H1 (cell line): Measurements from ENCODE around the gene SIRT7. TPM values are rescaled to one million over a fixed set of nuclear protein-coding genes. Genes with fewer than 3 reads are reported as not detected.

Experiments
- CTCF ChIA-PET: fragments of 300-600 bp; sonication (Branson Sonifier 250); formaldehyde crosslinking; loops from one replicate; lab custom pipeline; 2021; ENCODE audit not compliant: partially characterized antibody; lab: Charles Lee
- POLR2A ChIA-PET: fragments of 300-600 bp; sonication (Branson Sonifier 250); formaldehyde crosslinking; loops from one replicate; lab custom pipeline; 2021; ENCODE audit warnings: inconsistent platforms; ENCODE audit not compliant: partially characterized antibody; lab: Charles Lee
- DNase-seq, 2 experiments: peaks; one replicate each; pipeline versions ENCODE4 v3.0.0 to v3.0.0-alpha.2; 2010 to 2022; ENCODE audit warnings: low spot score in 2 of 2, low read depth in 1 of 2, mixed read lengths in 1 of 2
- FAIRE-seq: peaks from 2 replicates; lab custom pipeline; 2011; peaks lifted over from hg19 to GRCh38; lab: Jason Lieb, UNC
- H2AFZ ChIP-seq: 2 replicates; pipeline ENCODE4 v1.8.1; 2012; ENCODE audit warnings: low read length, inconsistent platforms
- H2AK5ac ChIP-seq: 2 replicates; pipeline ENCODE4 v1.6.1; 2013; ENCODE audit warnings: low read depth, low read length
- H2BK120ac ChIP-seq: replicated peaks from 2 replicates; pipeline ENCODE3; 2013; ENCODE audit warnings: low read depth, low read length, inconsistent platforms
- H2BK12ac ChIP-seq: 2 replicates; pipeline ENCODE4 v1.6.1; 2013; ENCODE audit warnings: low read depth, low read length
- H2BK15ac ChIP-seq: 2 replicates; pipeline ENCODE4 v1.6.1; 2013; ENCODE audit warnings: low read length
- H2BK20ac ChIP-seq: 2 replicates; pipeline ENCODE4 v1.6.1; 2013; ENCODE audit warnings: low read length
- H2BK5ac ChIP-seq: 2 replicates; pipeline ENCODE4 v1.6.1; 2013; ENCODE audit warnings: low read depth, low read length
- H3K14ac ChIP-seq: 2 replicates; pipeline ENCODE4 v1.6.1; 2013; ENCODE audit warnings: inconsistent platforms; ENCODE audit not compliant: insufficient read length
- H3K18ac ChIP-seq: 2 replicates; pipeline ENCODE4 v1.6.1; 2013; ENCODE audit warnings: low read length; ENCODE audit errors: extremely low read depth
- H3K23ac ChIP-seq: 2 replicates; pipeline ENCODE4 v1.6.1; 2013; ENCODE audit warnings: inconsistent platforms; ENCODE audit not compliant: insufficient read length
- H3K23me2 ChIP-seq: 2 replicates; pipeline ENCODE4 v1.6.1; 2013; ENCODE audit warnings: low read depth, low read length
- H3K27ac ChIP-seq: 2 replicates; pipeline ENCODE4 v1.6.1; 2011; ENCODE audit warnings: low read depth, low read length, inconsistent platforms
- H3K27me3 ChIP-seq, 4 experiments: replicated peaks in 1 of 4; 1 replicate in 1 of 4; 2 replicates in 3 of 4; pipeline versions ENCODE4 v1.6.1 to v1.8.1; 2011 to 2013; ENCODE audit warnings: low read length in 3 of 4, mild to moderate bottlenecking in 3 of 4, inconsistent platforms in 2 of 4, mixed read lengths in 2 of 4, moderate library complexity in 1 of 4; ENCODE audit not compliant: control insufficient read depth in 3 of 4, insufficient read depth in 3 of 4; ENCODE audit errors: extremely low read depth in 1 of 4
- H3K36me3 ChIP-seq, 4 experiments: 2 replicates each; pipeline versions ENCODE4 v1.6.1 to v1.8.1; 2011 to 2013; ENCODE audit warnings: mild to moderate bottlenecking in 4 of 4, low read length in 3 of 4, moderate library complexity in 2 of 4, control low read depth in 1 of 4, inconsistent platforms in 1 of 4; ENCODE audit not compliant: insufficient read depth in 4 of 4, control insufficient read depth in 2 of 4
- H3K4ac ChIP-seq: replicated peaks from 2 replicates; pipeline ENCODE3; 2013; ENCODE audit warnings: low read length, low read depth, mixed read lengths, inconsistent platforms; ENCODE audit not compliant: insufficient read length
- H3K4me1 ChIP-seq, 4 experiments: replicated peaks in 1 of 4; 1 replicate in 1 of 4; 2 replicates in 3 of 4; pipeline versions ENCODE4 v1.6.1 to v1.8.1; 2011 to 2013; ENCODE audit warnings: low read length in 3 of 4, inconsistent platforms in 2 of 4, mixed read lengths in 1 of 4; ENCODE audit not compliant: insufficient read depth in 4 of 4, control insufficient read depth in 3 of 4
- H3K4me2 ChIP-seq, 2 experiments: 2 replicates each; pipeline versions ENCODE4 v1.6.1 to v1.8.1; 2011 to 2013; ENCODE audit warnings: low read depth in 2 of 2, low read length in 2 of 2, control low read depth in 1 of 2, inconsistent platforms in 1 of 2, mild to moderate bottlenecking in 1 of 2; ENCODE audit not compliant: insufficient read depth in 1 of 2
- H3K4me3 ChIP-seq, 4 experiments: fragments of 200-600, 300-600 bp in 1 of 4; sonication (generic), shearing (Covaris generic), sonication (Bioruptor Twin) in 1 of 4; 2 replicates each; pipeline versions ENCODE4 v1.5.1 to v1.8.1; 2011 to 2016; ENCODE audit warnings: low read length in 4 of 4, low read depth in 3 of 4, control low read depth in 2 of 4, inconsistent platforms in 2 of 4, mild to moderate bottlenecking in 2 of 4, mixed read lengths in 1 of 4, moderate library complexity in 1 of 4; ENCODE audit not compliant: insufficient read depth in 2 of 4; ENCODE audit errors: extremely low read depth in 1 of 4
- H3K56ac ChIP-seq: replicated peaks from 2 replicates; pipeline ENCODE3; 2013; ENCODE audit warnings: low read depth, mild to moderate bottlenecking, mixed read lengths, low read length, inconsistent platforms; ENCODE audit not compliant: insufficient read length
- H3K79me1 ChIP-seq: 2 replicates; pipeline ENCODE4 v1.6.1; 2013; ENCODE audit warnings: low read depth, low read length, control low read depth
- H3K79me2 ChIP-seq, 2 experiments: 2 replicates each; pipeline versions ENCODE4 v1.6.1 to v1.8.1; 2012 to 2013; ENCODE audit warnings: low read length in 2 of 2, mild to moderate bottlenecking in 2 of 2, inconsistent platforms in 1 of 2; ENCODE audit not compliant: insufficient read depth in 2 of 2, control insufficient read depth in 1 of 2
- H3K9ac ChIP-seq, 4 experiments: replicated peaks in 1 of 4; 1 replicate in 1 of 4; 2 replicates in 3 of 4; pipeline versions ENCODE4 v1.6.1 to v1.8.1; 2011 to 2013; ENCODE audit warnings: low read depth in 3 of 4, low read length in 3 of 4, control low read depth in 2 of 4, mild to moderate bottlenecking in 2 of 4, moderate library complexity in 2 of 4, inconsistent platforms in 1 of 4; ENCODE audit errors: extremely low read depth in 1 of 4
- H3K9me3 ChIP-seq, 2 experiments: 2 replicates each; pipeline versions ENCODE4 v1.6.1 to v1.8.1; 2012 to 2013; ENCODE audit warnings: mild to moderate bottlenecking in 2 of 2, moderate library complexity in 2 of 2, control low read depth in 1 of 2, inconsistent platforms in 1 of 2, low read depth in 1 of 2, low read length in 1 of 2, mixed read lengths in 1 of 2; ENCODE audit not compliant: insufficient read depth in 2 of 2
- H4K20me1 ChIP-seq, 2 experiments: replicated peaks in 1 of 2; 2 replicates each; pipeline versions ENCODE3 to v1.8.1; 2011 to 2013; ENCODE audit warnings: inconsistent platforms in 2 of 2, low read length in 2 of 2, mild to moderate bottlenecking in 1 of 2; ENCODE audit not compliant: insufficient read depth in 2 of 2, control insufficient read depth in 1 of 2
- H4K5ac ChIP-seq: 2 replicates; pipeline ENCODE4 v1.6.1; 2013; ENCODE audit warnings: low read length, low read depth, mixed read lengths, inconsistent platforms; ENCODE audit not compliant: insufficient read length
- H4K8ac ChIP-seq: 2 replicates; pipeline ENCODE4 v1.8.0; 2013; ENCODE audit warnings: mild to moderate bottlenecking, moderate library complexity, low read length, inconsistent platforms; ENCODE audit not compliant: insufficient read depth; ENCODE audit errors: extremely low read depth
- H4K91ac ChIP-seq: replicated peaks from 2 replicates; pipeline ENCODE3; 2013; ENCODE audit warnings: low read length, mixed read lengths, inconsistent platforms; ENCODE audit not compliant: insufficient read length
- ASH2L ChIP-seq: fragments of 200-600, 300-600 bp; sonication (generic); IDR thresholded peaks from one replicate; pipeline ENCODE4 v1.7.1; 2017; ENCODE audit warnings: low read length
- CREB1 ChIP-seq: IDR thresholded peaks from 2 replicates; pipeline ENCODE4 v1.6.1; 2012; ENCODE audit warnings: inconsistent platforms
- KDM4A ChIP-seq: IDR thresholded peaks from one replicate; pipeline ENCODE4 v1.7.1; 2012; ENCODE audit warnings: low read depth, mild to moderate bottlenecking, moderate library complexity, low read length, inconsistent platforms; ENCODE audit not compliant: severe bottlenecking
- SUZ12 ChIP-seq: fragments of 200-600 bp; sonication (generic); IDR thresholded peaks from 2 replicates; pipeline ENCODE4 v1.6.1; 2012; ENCODE audit warnings: mild to moderate bottlenecking, inconsistent platforms, low read length, moderate library complexity, mixed read lengths
- ZNF274 ChIP-seq: IDR thresholded peaks from 2 replicates; pipeline ENCODE4 v1.7.0; 2012; ENCODE audit warnings: low read length, borderline replicate concordance; ENCODE audit errors: extremely low read depth
- whole genome bisulfite sequencing, 2 experiments: shearing (Covaris generic) in 1 of 2; methylation state at CpG; one replicate each; pipeline versions ENCODE4 v1.1.6 to v1.1.7; 2013 to 2015; ENCODE audit warnings: low lambda C conversion rate in 2 of 2, mixed read lengths in 2 of 2, inconsistent platforms in 1 of 2, low coverage in 1 of 2, missing lambda C conversion rate in 1 of 2; ENCODE audit not compliant: insufficient replicate concordance in 2 of 2, insufficient coverage in 1 of 2, insufficient read length in 1 of 2; ENCODE audit errors: extremely low coverage in 1 of 2, missing lambda C conversion rate in 1 of 2; 5-methylcytosine and 5-hydroxymethylcytosine counted together
- polyA plus RNA-seq, 7 experiments: library from polyadenylated mRNA; depleted of rRNA in 3 of 7; stranded (reverse) in 5 of 7; unstranded in 2 of 7; fragments of >200 nt in 5 of 7; fragments of 200-250 nt in 2 of 7; gene quantifications; 1 replicate in 5 of 7; 2 replicates in 1 of 7; 4 replicates in 1 of 7; pipeline versions ENCODE4 v1.2.1 to v1.2.3, GENCODE V29; 2011 to 2013; ENCODE audit warnings: missing spikeins in 2 of 7, mixed read lengths in 2 of 7
- total RNA-seq: library from RNA; stranded (reverse); fragmentation: NEBNext Ultra II Directional; extraction: Animal tissue kit (Norgen Biotek cat#: 25700); gene quantifications from 2 replicates; pipeline ENCODE4 v1.2.1, GENCODE V29; 2021

SIRT7 gene
- total and polyA plus RNA-seq, 2 of the 8 experiments (the other 6 are each of a cell fraction or from before 2014, with no cell fraction given) = 5.8 to 16.6 TPM

- H2AFZ ChIP-seq = no peak overlapping the region
These were observed 7.1 kb downstream of the SIRT7 start for GRCh38 chr17:81910840-81911276.

More at GRCh38 chr17:81910840-81911276, 7.1 kb downstream of the SIRT7 start:
- Histone ChIP-seq H3K4me1 (peaks cover 0 to 10% (median 5%) of the 10 kb centered on the region in 4 experiments; a peak in 3 of 7 replicates), H4K91ac (peak overlapping the region; percentile 65), H3K9ac (peak overlapping the region in 2 of 4 experiments; percentile 24 to 61; a peak in 3 of 7 replicates), H3K9me3 (no peaks in the 10 kb centered on the region), H3K18ac (peak overlapping the region; percentile 48; the same call in 1 of the 2 replicates), H3K79me1 (peaks cover 2% of the 10 kb centered on the region; the same call in 1 of the 2 replicates), H3K4ac (no peak overlapping the region), H4K5ac (no peak overlapping the region), H3K27me3 (peaks cover 0 to 4% (median 2%) of the 10 kb centered on the region in 4 experiments; a peak in 2 of 7 replicates), H2BK15ac (no peak overlapping the region), H3K79me2 (no peaks in the 10 kb centered on the region; a peak in 1 of 4 replicates), H2BK120ac (no peak overlapping the region), H3K14ac (no peak overlapping the region), H3K4me3 (peak overlapping the region; percentile 45 to 88 (median 70)), H4K8ac (no peak overlapping the region), H3K23ac (no peak overlapping the region), H2BK12ac (no peak overlapping the region), H3K4me2 (peak overlapping the region; percentile 68 to 91), H3K36me3 (peaks cover 8 to 25% (median 19%) of the 10 kb centered on the region in 4 experiments), H2AK5ac (no peak overlapping the region), H3K23me2 (peaks cover 6% of the 10 kb centered on the region; the same call in 1 of the 2 replicates), H2BK20ac (no peak overlapping the region), H2BK5ac (no peak overlapping the region), H3K27ac (no peak overlapping the region), H4K20me1 (peaks cover 3 to 46% of the 10 kb centered on the region in 2 experiments), H3K56ac (peak overlapping the region; percentile 46)
- POLR2A ChIA-PET = interaction anchor here (0.7 to 8.7 kb wide), 7 partner anchors 10 to 120 kb away, joined by 3 to 135 read pairs (median 5); partner anchors contain the start of gene MAFG
- CTCF ChIA-PET = interaction anchor here (1.7 kb wide), 1 partner anchor 41 kb away, joined by 4 read pairs; no protein-coding TSS in a partner anchor
- WGBS, 2 experiments = 4% methylated on average over 32 of the region's 55 CpGs; no CpG with 5 or more reads in 1 of the 2 experiments
- DNase-seq (no peak), FAIRE-seq (no peak)
- TF ChIP-seq SUZ12 (no peak), CREB1 (no peak), KDM4A (peak; percentile 59), ZNF274 (no peak), ASH2L (peak; percentile 3)
